HepG2 (cell line): Measurements from ENCODE around the gene NBEAL2. TPM values are rescaled to one million over a fixed set of nuclear protein-coding genes. Genes with fewer than 3 reads are reported as not detected.

Experiments used
- ATAD3A ChIP-seq: sonication (generic); formaldehyde crosslinking; IDR thresholded peaks from 2 replicates; pipeline ENCODE4 v1.4.0; 2020; ENCODE audit warnings: missing genetic modification reagents
- ATRX ChIP-seq: sonication (generic); formaldehyde crosslinking; IDR thresholded peaks from 2 replicates; pipeline ENCODE4 v1.4.0; 2020; ENCODE audit warnings: missing genetic modification reagents, borderline replicate concordance
- DMAP1 ChIP-seq: IDR thresholded peaks from 2 replicates; pipeline ENCODE4 v1.6.1; 2016
- FOXA1 ChIP-seq, 2 experiments: fragments of 450-650 bp in 1 of 2; sonication (generic) in 1 of 2; formaldehyde crosslinking in 1 of 2; IDR thresholded peaks; 2 replicates each; pipeline versions ENCODE4 v1.4.0 to v1.6.1; 2016 to 2020; ENCODE audit warnings: missing genetic modification reagents in 1 of 2
- HDAC1 ChIP-seq: sonication (generic); formaldehyde crosslinking; IDR thresholded peaks from 2 replicates; pipeline ENCODE4 v1.5.1; 2020; ENCODE audit warnings: mild to moderate bottlenecking, missing genetic modification reagents
- HOXD1 ChIP-seq: sonication (generic); formaldehyde crosslinking; IDR thresholded peaks from 2 replicates; pipeline ENCODE4 v1.5.0; 2020; ENCODE audit warnings: missing genetic modification reagents
- NFYC ChIP-seq: IDR thresholded peaks from 2 replicates; pipeline ENCODE4 v1.6.1; 2016; ENCODE audit warnings: missing genetic modification reagents, missing compliant biosample characterization
- SP140L ChIP-seq: sonication (generic); formaldehyde crosslinking; IDR thresholded peaks from 2 replicates; pipeline ENCODE4 v1.4.0; 2020; ENCODE audit warnings: missing genetic modification reagents, borderline replicate concordance
- SRF ChIP-seq: IDR thresholded peaks from 2 replicates; pipeline ENCODE4 v1.6.1; 2011; ENCODE audit warnings: mild to moderate bottlenecking, low read depth, low read length, moderate library complexity
- TCF7L2 ChIP-seq: IDR thresholded peaks from 2 replicates; pipeline ENCODE4 v1.6.1; 2011; ENCODE audit warnings: mild to moderate bottlenecking, low read depth, low read length, moderate library complexity
- ZFP90 ChIP-seq: sonication (generic); formaldehyde crosslinking; IDR thresholded peaks from 2 replicates; pipeline ENCODE4 v1.8.0; 2022; ENCODE audit warnings: missing genetic modification reagents, mild to moderate bottlenecking, inconsistent platforms, borderline replicate concordance
- ZNF24 ChIP-seq: fragments of 450-650 bp; IDR thresholded peaks from 2 replicates; pipeline ENCODE4 v1.6.1; 2017; ENCODE audit warnings: antibody characterized with exemption, mild to moderate bottlenecking
- ZNF432 ChIP-seq: sonication (generic); formaldehyde crosslinking; IDR thresholded peaks from 2 replicates; pipeline ENCODE4 v1.5.0; 2020; ENCODE audit warnings: missing genetic modification reagents, mild to moderate bottlenecking, borderline replicate concordance
- polyA plus RNA-seq, 8 experiments: library from polyadenylated mRNA; depleted of rRNA in 3 of 8; stranded (reverse) in 7 of 8; unstranded in 1 of 8; fragments of >200 nt; fragmentation: Illumina TruSeq in 4 of 8; extraction: Trizol in 4 of 8; gene quantifications; 2 replicates each; pipeline versions ENCODE4 v1.2.1 to v1.2.3, GENCODE V29; 2011 to 2016; ENCODE audit warnings: low read depth in 4 of 8, missing spikeins in 1 of 8, mixed read lengths in 1 of 8; ENCODE audit not compliant: insufficient read depth in 1 of 8
- total RNA-seq, 5 experiments: library from RNA; depleted of rRNA; stranded (reverse); fragments of >200 nt; fragmentation: Illumina TruSeq; extraction: Trizol; gene quantifications; 2 replicates each; pipeline ENCODE4 v1.2.3, GENCODE V29; 2016; ENCODE audit warnings: low read depth in 1 of 5
- TF ChIP-seq, protein P1 (sequence below): sonication (generic); formaldehyde crosslinking; IDR thresholded peaks from 2 replicates; pipeline ENCODE4 v1.4.0; 2020; ENCODE audit warnings: missing genetic modification reagents
- TF ChIP-seq, protein P2 (sequence below): sonication (generic); formaldehyde crosslinking; IDR thresholded peaks from 2 replicates; pipeline ENCODE4 v1.8.1; 2023; ENCODE audit warnings: mild to moderate bottlenecking, missing genetic modification reagents
- TF ChIP-seq, protein P3 (sequence below): sonication (generic); formaldehyde crosslinking; IDR thresholded peaks from 2 replicates; pipeline ENCODE4 v1.4.0; 2020; ENCODE audit warnings: missing genetic modification reagents
- TF ChIP-seq, protein P4 (sequence below): sonication (generic); formaldehyde crosslinking; IDR thresholded peaks from 2 replicates; pipeline ENCODE4 v1.4.0; 2020; ENCODE audit warnings: missing genetic modification reagents, borderline replicate concordance

NBEAL2 gene
- total and polyA plus RNA-seq, 2 of the 13 experiments (the other 11 are each of a cell fraction or from before 2014, with no cell fraction given), result 9.7 to 12.4 TPM

DNA sequence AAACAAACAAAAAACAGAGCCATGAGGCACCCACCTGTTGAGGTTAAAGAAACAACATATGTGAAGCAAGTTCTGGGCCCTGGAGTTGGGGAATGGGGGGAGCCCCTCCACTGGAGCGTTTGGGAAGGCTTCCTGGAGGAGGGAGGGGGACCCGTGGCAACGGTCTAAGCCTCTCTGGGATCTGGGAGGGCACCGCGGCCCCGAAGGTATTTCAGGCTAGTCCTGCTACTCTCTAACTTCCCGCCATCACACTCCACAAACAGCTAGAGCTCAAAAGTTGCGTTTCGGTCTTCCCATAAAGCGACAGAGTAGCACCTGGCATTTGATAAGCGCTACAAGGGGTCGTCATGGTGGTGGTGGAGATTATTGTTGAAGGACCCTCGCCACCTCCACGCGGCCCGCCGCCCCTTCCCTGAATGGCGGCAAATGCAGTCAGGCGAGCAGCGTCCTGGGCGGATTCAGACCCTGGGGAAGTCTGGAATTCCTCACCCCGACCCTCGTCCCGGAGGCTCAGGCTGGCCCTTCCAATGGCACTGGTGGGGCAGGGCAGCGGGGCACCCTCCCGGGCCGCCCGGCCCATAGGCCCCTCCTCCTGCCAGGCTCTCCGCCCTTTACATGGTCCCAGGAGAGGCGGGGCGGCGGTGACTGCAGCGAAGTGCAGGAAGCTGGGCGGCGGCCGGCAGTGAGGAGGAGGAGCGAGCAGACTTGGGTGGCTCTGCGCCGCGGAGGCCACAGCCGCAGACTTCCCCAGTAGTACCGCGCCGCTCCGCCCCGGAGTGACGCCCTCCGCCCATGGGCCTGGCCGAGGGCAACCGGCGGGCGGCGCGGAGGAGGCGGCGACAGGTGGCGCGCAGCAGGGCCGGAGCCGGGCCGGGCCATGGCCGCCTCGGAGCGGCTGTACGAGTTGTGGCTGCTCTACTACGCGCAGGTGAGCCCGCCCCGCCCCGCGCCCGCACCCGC is at the start of gene NBEAL2 (continued):
- TF ChIP-seq, protein P1, sequence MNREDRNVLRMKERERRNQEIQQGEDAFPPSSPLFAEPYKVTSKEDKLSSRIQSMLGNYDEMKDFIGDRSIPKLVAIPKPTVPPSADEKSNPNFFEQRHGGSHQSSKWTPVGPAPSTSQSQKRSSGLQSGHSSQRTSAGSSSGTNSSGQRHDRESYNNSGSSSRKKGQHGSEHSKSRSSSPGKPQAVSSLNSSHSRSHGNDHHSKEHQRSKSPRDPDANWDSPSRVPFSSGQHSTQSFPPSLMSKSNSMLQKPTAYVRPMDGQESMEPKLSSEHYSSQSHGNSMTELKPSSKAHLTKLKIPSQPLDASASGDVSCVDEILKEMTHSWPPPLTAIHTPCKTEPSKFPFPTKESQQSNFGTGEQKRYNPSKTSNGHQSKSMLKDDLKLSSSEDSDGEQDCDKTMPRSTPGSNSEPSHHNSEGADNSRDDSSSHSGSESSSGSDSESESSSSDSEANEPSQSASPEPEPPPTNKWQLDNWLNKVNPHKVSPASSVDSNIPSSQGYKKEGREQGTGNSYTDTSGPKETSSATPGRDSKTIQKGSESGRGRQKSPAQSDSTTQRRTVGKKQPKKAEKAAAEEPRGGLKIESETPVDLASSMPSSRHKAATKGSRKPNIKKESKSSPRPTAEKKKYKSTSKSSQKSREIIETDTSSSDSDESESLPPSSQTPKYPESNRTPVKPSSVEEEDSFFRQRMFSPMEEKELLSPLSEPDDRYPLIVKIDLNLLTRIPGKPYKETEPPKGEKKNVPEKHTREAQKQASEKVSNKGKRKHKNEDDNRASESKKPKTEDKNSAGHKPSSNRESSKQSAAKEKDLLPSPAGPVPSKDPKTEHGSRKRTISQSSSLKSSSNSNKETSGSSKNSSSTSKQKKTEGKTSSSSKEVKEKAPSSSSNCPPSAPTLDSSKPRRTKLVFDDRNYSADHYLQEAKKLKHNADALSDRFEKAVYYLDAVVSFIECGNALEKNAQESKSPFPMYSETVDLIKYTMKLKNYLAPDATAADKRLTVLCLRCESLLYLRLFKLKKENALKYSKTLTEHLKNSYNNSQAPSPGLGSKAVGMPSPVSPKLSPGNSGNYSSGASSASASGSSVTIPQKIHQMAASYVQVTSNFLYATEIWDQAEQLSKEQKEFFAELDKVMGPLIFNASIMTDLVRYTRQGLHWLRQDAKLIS (CRISPR knock-in tag), result no peak
- TF ChIP-seq NFYC (CRISPR knock-in tag), result no peak
- TF ChIP-seq ATAD3A, result no peak
- TF ChIP-seq, protein P2, sequence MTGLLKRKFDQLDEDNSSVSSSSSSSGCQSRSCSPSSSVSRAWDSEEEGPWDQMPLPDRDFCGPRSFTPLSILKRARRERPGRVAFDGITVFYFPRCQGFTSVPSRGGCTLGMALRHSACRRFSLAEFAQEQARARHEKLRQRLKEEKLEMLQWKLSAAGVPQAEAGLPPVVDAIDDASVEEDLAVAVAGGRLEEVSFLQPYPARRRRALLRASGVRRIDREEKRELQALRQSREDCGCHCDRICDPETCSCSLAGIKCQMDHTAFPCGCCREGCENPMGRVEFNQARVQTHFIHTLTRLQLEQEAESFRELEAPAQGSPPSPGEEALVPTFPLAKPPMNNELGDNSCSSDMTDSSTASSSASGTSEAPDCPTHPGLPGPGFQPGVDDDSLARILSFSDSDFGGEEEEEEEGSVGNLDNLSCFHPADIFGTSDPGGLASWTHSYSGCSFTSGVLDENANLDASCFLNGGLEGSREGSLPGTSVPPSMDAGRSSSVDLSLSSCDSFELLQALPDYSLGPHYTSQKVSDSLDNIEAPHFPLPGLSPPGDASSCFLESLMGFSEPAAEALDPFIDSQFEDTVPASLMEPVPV (CRISPR knock-in tag), result 0 out of 2 replicates have a peak, but pooled peaks have one; percentile 16
- TF ChIP-seq ZFP90 (CRISPR knock-in tag), result peak; percentile 71; the same call in 1 of the 2 replicates
- TF ChIP-seq HDAC1 (CRISPR knock-in tag), result peak; percentile 76; the same call in 1 of the 2 replicates
- no peak for TF ChIP-seq ZNF432 (CRISPR knock-in tag)
- TF ChIP-seq DMAP1, result peak; percentile 57; the same call in 1 of the 2 replicates
- TF ChIP-seq TCF7L2, result no peak
- TF ChIP-seq, protein P3, sequence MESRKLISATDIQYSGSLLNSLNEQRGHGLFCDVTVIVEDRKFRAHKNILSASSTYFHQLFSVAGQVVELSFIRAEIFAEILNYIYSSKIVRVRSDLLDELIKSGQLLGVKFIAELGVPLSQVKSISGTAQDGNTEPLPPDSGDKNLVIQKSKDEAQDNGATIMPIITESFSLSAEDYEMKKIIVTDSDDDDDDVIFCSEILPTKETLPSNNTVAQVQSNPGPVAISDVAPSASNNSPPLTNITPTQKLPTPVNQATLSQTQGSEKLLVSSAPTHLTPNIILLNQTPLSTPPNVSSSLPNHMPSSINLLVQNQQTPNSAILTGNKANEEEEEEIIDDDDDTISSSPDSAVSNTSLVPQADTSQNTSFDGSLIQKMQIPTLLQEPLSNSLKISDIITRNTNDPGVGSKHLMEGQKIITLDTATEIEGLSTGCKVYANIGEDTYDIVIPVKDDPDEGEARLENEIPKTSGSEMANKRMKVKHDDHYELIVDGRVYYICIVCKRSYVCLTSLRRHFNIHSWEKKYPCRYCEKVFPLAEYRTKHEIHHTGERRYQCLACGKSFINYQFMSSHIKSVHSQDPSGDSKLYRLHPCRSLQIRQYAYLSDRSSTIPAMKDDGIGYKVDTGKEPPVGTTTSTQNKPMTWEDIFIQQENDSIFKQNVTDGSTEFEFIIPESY (CRISPR knock-in tag), result no peak
- TF ChIP-seq FOXA1 (IDR thresholded peaks at IDR 0.05), result no peak
- no peak for TF ChIP-seq FOXA1 (CRISPR knock-in tag; IDR thresholded peaks at IDR 0.05)
- TF ChIP-seq, protein P4, sequence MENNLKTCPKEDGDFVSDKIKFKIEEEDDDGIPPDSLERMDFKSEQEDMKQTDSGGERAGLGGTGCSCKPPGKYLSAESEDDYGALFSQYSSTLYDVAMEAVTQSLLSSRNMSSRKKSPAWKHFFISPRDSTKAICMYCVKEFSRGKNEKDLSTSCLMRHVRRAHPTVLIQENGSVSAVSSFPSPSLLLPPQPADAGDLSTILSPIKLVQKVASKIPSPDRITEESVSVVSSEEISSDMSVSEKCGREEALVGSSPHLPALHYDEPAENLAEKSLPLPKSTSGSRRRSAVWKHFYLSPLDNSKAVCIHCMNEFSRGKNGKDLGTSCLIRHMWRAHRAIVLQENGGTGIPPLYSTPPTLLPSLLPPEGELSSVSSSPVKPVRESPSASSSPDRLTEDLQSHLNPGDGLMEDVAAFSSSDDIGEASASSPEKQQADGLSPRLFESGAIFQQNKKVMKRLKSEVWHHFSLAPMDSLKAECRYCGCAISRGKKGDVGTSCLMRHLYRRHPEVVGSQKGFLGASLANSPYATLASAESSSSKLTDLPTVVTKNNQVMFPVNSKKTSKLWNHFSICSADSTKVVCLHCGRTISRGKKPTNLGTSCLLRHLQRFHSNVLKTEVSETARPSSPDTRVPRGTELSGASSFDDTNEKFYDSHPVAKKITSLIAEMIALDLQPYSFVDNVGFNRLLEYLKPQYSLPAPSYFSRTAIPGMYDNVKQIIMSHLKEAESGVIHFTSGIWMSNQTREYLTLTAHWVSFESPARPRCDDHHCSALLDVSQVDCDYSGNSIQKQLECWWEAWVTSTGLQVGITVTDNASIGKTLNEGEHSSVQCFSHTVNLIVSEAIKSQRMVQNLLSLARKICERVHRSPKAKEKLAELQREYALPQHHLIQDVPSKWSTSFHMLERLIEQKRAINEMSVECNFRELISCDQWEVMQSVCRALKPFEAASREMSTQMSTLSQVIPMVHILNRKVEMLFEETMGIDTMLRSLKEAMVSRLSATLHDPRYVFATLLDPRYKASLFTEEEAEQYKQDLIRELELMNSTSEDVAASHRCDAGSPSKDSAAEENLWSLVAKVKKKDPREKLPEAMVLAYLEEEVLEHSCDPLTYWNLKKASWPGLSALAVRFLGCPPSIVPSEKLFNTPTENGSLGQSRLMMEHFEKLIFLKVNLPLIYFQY (CRISPR knock-in tag), result 0 out of 2 replicates have a peak, but pooled peaks have one; percentile 59
- TF ChIP-seq ZNF24, result no peak
- no peak; the same call in 1 of the 2 replicates for TF ChIP-seq HOXD1 (CRISPR knock-in tag)
- TF ChIP-seq SP140L (CRISPR knock-in tag), result 0 out of 2 replicates have a peak, but pooled peaks have one; percentile 4
- no peak for TF ChIP-seq SRF
- TF ChIP-seq ATRX (CRISPR knock-in tag), result no peak
